GM12878 (cell line): ENCODE measurements around the gene ITPR3.

Source experiments
- POLR2AphosphoS2 ChIP-seq: IDR thresholded peaks from 2 replicates; pipeline ENCODE4 v1.6.1; 2011; ENCODE audit warnings: low read depth, mild to moderate bottlenecking, low read length, improper control_type of control experiment, moderate library complexity
- POLR2AphosphoS5 ChIP-seq: IDR thresholded peaks from 2 replicates; pipeline ENCODE4 v1.6.1; 2011; ENCODE audit warnings: mild to moderate bottlenecking, low read length, inconsistent platforms
- TCF7 ChIP-seq: IDR thresholded peaks from 2 replicates; pipeline ENCODE4 v1.6.1; 2014; ENCODE audit warnings: antibody characterized with exemption, borderline replicate concordance

- TF ChIP-seq TCF7 (no peak), POLR2AphosphoS5 (no peak), POLR2AphosphoS2 (no peak)
Observed at GRCh38 chr6:33640361-33640760, 19.2 kb downstream of the ITPR3 start.
